PC-3 (cell line): Measurements from ENCODE around the gene PTPRE. TPM values are rescaled to one million over a fixed set of nuclear protein-coding genes. Genes with fewer than 3 reads are reported as not detected.

ENCODE experiments used
- ATAC-seq: fragments of 200-7000 bp; cut with Tn5 transposase; 2 replicates; pipeline ENCODE4 v1.9.1; 2020; ENCODE audit warnings: mild to moderate bottlenecking, moderate library complexity
- BruUV-seq: library from RNA; stranded (reverse); fragments of 400-500 nt; replicated peaks from 2 replicates; lab custom pipeline; 2021; lab: Mats Ljungman, UMichigan
- CTCF ChIA-PET: fragments of 300-600 bp; sonication (Branson Sonifier 250); formaldehyde crosslinking; loops from one replicate; lab custom pipeline; 2022; ENCODE audit warnings: antibody characterized with exemption; lab: Charles Lee
- POLR2A ChIA-PET: fragments of 300-600 bp; sonication (Branson Sonifier 250); formaldehyde crosslinking; loops from one replicate; lab custom pipeline; 2022; ENCODE audit warnings: antibody characterized with exemption; ENCODE audit not compliant: unreplicated experiment; lab: Charles Lee
- DNase-seq: peaks from one replicate; pipeline ENCODE4 v3.0.0-alpha.2; 2015
- H2AFZ ChIP-seq: fragments of 300-600 bp; sonication (generic); 2 replicates; pipeline ENCODE4 v1.6.0; 2016; ENCODE audit warnings: antibody characterized with exemption, low read length
- H3F3A ChIP-seq: fragments of 300-600 bp; sonication (generic); one replicate; pipeline ENCODE4 v1.6.0; 2017; ENCODE audit warnings: antibody characterized with exemption, low read length, control low read depth, mild to moderate bottlenecking; ENCODE audit not compliant: unreplicated experiment
- H3K27ac ChIP-seq: fragments of 300-600 bp; sonication (generic); 2 replicates; pipeline ENCODE4 v1.5.1; 2016; ENCODE audit warnings: mild to moderate bottlenecking, low read length
- H3K27me3 ChIP-seq: fragments of 300-600 bp; sonication (generic); 2 replicates; pipeline ENCODE4 v1.6.1; 2016; ENCODE audit warnings: low read length, mixed read lengths
- H3K36me3 ChIP-seq: fragments of 300-600 bp; sonication (generic); 2 replicates; pipeline ENCODE4 v1.6.1; 2016; ENCODE audit warnings: low read depth, mixed run types, low read length, mixed read lengths
- H3K4me1 ChIP-seq: fragments of 300-600 bp; sonication (generic); 2 replicates; pipeline ENCODE4 v1.5.1; 2016; ENCODE audit warnings: low read length; ENCODE audit not compliant: insufficient read depth
- H3K4me2 ChIP-seq: fragments of 300-600 bp; sonication (generic); 2 replicates; pipeline ENCODE4 v1.6.0; 2016; ENCODE audit warnings: low read length
- H3K4me3 ChIP-seq: fragments of 300-600 bp; sonication (generic); 2 replicates; pipeline ENCODE4 v1.5.1; 2016; ENCODE audit warnings: mild to moderate bottlenecking, low read length, mixed read lengths
- H3K79me2 ChIP-seq: fragments of 300-600 bp; sonication (generic); 2 replicates; pipeline ENCODE4 v1.6.1; 2017; ENCODE audit warnings: low read length, mixed read lengths
- H3K9ac ChIP-seq: fragments of 300-600 bp; sonication (generic); 2 replicates; pipeline ENCODE4 v1.6.0; 2016; ENCODE audit warnings: mild to moderate bottlenecking, low read length
- H3K9me2 ChIP-seq: fragments of 300-600 bp; sonication (generic); replicated peaks from 2 replicates; pipeline ENCODE4 v1.6.1; 2016; ENCODE audit warnings: mixed run types, low read length, mixed read lengths
- H3K9me3 ChIP-seq: fragments of 300-600 bp; sonication (generic); 2 replicates; pipeline ENCODE4 v1.6.1; 2016; ENCODE audit warnings: low read length, mixed read lengths
- H4K20me1 ChIP-seq: fragments of 300-600 bp; sonication (generic); 2 replicates; pipeline ENCODE4 v1.6.1; 2016; ENCODE audit warnings: low read length, mixed read lengths
- EZH2 ChIP-seq: fragments of 300-600 bp; sonication (generic); IDR thresholded peaks from one replicate; pipeline ENCODE4 v1.6.1; 2017; ENCODE audit warnings: antibody characterized with exemption, mild to moderate bottlenecking, low read length; ENCODE audit not compliant: unreplicated experiment
- EZH2phosphoT487 ChIP-seq: fragments of 300-600 bp; sonication (generic); IDR thresholded peaks from 2 replicates; pipeline ENCODE4 v1.6.1; 2018; ENCODE audit warnings: mild to moderate bottlenecking, antibody characterized with exemption, low read length, borderline replicate concordance
- intact Hi-C: fragments of 100-400 bp; cut with micrococcal nuclease; formaldehyde crosslinking; loops from 2 replicates; pipeline ENCODE4 v1.9.0; 2023
- total RNA-seq: library from RNA; depleted of rRNA; stranded (reverse); fragments of >200 nt; gene quantifications from 2 replicates; pipeline ENCODE4 v1.2.3, GENCODE V29; 2014
- TF ChIP-seq, protein P1 (sequence below): fragments of 300-600 bp; sonication (generic); conservative IDR thresholded peaks from 2 replicates; pipeline ENCODE4 v1.5.1; 2017; ENCODE audit warnings: antibody characterized with exemption, low read depth, mild to moderate bottlenecking, low read length

PTPRE gene
- total RNA-seq, 1 experiment from 2014 or later = 3.1 TPM

DNA sequence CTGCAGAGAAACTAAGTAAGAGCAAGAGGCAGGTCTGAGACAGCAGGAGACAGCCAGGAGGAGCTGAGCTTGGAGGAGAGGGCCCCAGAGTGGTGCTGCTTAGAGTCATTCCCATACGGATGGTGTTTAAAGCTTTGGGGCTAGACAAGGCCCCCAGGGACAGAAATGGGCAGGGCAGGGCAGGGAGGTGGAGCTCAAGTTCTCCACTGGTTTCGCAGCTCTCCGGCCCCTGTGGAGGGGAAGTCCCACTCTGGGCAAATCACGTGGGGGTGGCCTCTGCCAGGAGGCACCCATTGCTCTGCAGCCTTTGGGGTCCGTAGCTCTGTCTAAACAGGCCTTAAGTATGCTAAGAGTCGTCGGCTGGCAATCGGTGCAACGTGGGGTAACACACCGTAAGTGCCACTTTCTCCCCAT is 1.0 kb upstream of the PTPRE start:
- no peaks in the 10 kb centered on the region for H4K20me1 ChIP-seq
- DNase-seq = no peak
- no peaks in the 10 kb centered on the region for H3K27me3 ChIP-seq
- H3K4me2 ChIP-seq = no peak overlapping the region
- CTCF ChIA-PET = no interaction called here
- TF ChIP-seq EZH2phosphoT487 = no peak
- no peak for TF ChIP-seq EZH2
- TF ChIP-seq, protein P1, sequence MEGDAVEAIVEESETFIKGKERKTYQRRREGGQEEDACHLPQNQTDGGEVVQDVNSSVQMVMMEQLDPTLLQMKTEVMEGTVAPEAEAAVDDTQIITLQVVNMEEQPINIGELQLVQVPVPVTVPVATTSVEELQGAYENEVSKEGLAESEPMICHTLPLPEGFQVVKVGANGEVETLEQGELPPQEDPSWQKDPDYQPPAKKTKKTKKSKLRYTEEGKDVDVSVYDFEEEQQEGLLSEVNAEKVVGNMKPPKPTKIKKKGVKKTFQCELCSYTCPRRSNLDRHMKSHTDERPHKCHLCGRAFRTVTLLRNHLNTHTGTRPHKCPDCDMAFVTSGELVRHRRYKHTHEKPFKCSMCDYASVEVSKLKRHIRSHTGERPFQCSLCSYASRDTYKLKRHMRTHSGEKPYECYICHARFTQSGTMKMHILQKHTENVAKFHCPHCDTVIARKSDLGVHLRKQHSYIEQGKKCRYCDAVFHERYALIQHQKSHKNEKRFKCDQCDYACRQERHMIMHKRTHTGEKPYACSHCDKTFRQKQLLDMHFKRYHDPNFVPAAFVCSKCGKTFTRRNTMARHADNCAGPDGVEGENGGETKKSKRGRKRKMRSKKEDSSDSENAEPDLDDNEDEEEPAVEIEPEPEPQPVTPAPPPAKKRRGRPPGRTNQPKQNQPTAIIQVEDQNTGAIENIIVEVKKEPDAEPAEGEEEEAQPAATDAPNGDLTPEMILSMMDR = no peak
- intact Hi-C loops = loop anchor here (1.0 to 2.0 kb wide), 2 partner anchors 105 to 163 kb away; no protein-coding TSS in a partner anchor
- peaks cover 25% of the 10 kb centered on the region for H3K4me1 ChIP-seq
- no peaks in the 10 kb centered on the region for H3F3A ChIP-seq
- H3K9me3 ChIP-seq = no peaks in the 10 kb centered on the region
- H3K9me2 ChIP-seq = no peaks in the 10 kb centered on the region
- BruUV-seq = no TSS peak
- no peak overlapping the region for H2AFZ ChIP-seq
- no peak overlapping the region for H3K9ac ChIP-seq
- POLR2A ChIA-PET = no interaction called here
- no peak overlapping the region for H3K27ac ChIP-seq
- H3K36me3 ChIP-seq = no peaks in the 10 kb centered on the region
- H3K4me3 ChIP-seq = no peak overlapping the region
- no peaks in the 10 kb centered on the region for H3K79me2 ChIP-seq
- ATAC-seq = no peak

DNA sequence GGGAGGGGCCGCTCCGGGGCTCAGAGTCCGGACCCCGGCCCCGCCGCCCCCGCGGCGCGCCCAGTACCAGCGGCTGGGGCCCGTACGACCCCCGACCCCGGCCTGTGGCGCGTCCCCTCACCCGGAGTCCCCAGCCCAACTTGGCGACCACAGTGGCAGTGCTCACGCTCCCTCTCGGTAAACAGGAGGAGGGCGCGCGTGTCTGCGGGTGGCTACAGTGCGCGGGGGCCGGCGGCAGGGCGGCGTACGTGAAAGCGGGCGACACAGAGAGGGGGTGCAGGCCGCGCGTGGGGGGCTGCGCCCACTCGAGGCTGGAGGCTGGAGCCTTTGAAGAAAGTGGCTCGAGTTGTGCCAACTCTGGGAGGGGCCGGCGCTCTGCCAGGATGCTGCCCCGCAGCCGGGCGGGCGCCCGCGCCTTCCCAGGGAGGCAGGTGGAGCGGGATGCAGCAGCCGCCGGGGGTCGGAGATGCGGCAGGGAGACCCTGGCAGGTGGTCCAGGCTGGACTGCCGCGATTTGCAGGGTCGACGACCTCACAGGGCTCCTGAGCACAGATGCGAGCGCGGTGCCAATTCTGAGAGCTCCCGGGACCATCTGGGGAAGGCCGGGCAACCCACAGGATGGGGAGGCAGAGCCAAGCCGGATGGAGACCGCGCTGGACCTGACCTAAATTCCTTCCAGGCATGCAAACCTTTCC is 655 bp downstream of the PTPRE start:
- peak overlapping the region; percentile 64 for H3K27ac ChIP-seq
- no peak for TF ChIP-seq EZH2phosphoT487
- no peak for TF ChIP-seq EZH2
- ATAC-seq = no peak
- ChIA-PET POLR2A (no interaction called here), CTCF (interaction anchor here (0.6 to 1.0 kb wide), 4 partner anchors 103 to 162 kb away, joined by 3 to 5 read pairs (median 4); no protein-coding TSS in a partner anchor)
- no TSS peak for BruUV-seq
- no peaks in the 10 kb centered on the region for H3K9me2 ChIP-seq
- DNase-seq = peak; percentile 35
- peak overlapping the region; percentile 64 for H2AFZ ChIP-seq
- H3K4me2 ChIP-seq = peak overlapping the region; percentile 78
- no peaks in the 10 kb centered on the region for H3K27me3 ChIP-seq
- peaks cover 25% of the 10 kb centered on the region for H3K4me1 ChIP-seq
- H3K9ac ChIP-seq = peak overlapping the region; percentile 61
- H3K9me3 ChIP-seq = no peaks in the 10 kb centered on the region
- intact Hi-C loops = loop anchor here (2.0 kb wide), 1 partner anchor 161 kb away; no protein-coding TSS in a partner anchor
- H4K20me1 ChIP-seq = no peaks in the 10 kb centered on the region
- no peaks in the 10 kb centered on the region for H3K36me3 ChIP-seq
- H3K79me2 ChIP-seq = no peaks in the 10 kb centered on the region
- no peaks in the 10 kb centered on the region for H3F3A ChIP-seq
- H3K4me3 ChIP-seq = peak overlapping the region; percentile 66

DNA sequence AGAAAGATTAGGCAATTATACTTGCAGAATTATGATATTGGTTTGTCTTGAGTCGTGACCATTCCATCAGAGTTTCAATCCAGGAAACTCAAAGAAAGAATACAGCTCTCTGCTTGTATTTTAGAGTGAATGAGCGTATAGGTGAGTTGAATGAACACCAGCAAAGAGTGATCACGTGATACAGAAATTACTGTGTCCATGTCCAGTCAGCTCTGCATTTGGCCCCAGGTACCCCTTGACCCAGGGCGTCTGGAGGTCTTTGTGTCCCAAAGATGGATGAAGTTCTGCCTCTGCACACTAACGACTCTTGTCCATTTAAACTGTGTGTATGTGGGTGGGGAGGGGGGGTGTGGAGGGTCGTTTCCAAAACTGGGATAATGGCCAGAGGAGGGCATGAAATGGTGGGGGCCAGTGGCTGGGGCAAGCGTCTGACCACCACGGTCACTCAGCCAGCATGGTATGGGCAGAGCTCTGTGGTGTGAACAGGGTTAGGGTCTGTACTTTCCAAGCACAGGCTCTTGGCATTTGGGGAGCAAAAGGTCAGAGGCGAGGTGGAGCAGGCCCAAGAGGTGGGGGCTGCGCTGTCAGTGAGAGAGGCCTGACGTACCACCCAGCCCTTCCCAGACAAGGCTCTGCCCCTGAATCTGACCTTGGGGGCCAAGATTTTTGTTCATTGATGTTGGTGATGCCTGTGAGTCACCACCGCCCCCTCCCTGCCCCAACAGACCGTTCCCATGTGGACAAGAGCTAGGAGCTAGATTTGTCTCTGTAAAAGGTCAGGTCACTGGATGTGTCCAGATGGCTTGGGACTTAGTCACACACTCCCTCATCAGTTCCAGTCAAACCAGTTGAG is 1.4 kb downstream of the PTPRE start:
- H3K4me2 ChIP-seq = peak overlapping the region; percentile 78
- H3F3A ChIP-seq = no peaks in the 10 kb centered on the region
- CTCF ChIA-PET = no interaction called here
- no peaks in the 10 kb centered on the region for H3K9me2 ChIP-seq
- POLR2A ChIA-PET = no interaction called here
- H3K27ac ChIP-seq = peak overlapping the region; percentile 64
- peak; percentile 17; the same call in 1 of the 2 replicates for ATAC-seq
- H3K9ac ChIP-seq = peak overlapping the region; percentile 61
- H2AFZ ChIP-seq = peak overlapping the region; percentile 64; the same call in 1 of the 2 replicates
- intact Hi-C loops = no loop called here
- peaks cover 25% of the 10 kb centered on the region for H3K4me1 ChIP-seq
- TF ChIP-seq EZH2phosphoT487 (no peak), EZH2 (no peak)
- TF ChIP-seq, protein P1 = no peak
- H3K36me3 ChIP-seq = no peaks in the 10 kb centered on the region
- H3K79me2 ChIP-seq = no peaks in the 10 kb centered on the region
- H3K9me3 ChIP-seq = no peaks in the 10 kb centered on the region
- no TSS peak for BruUV-seq
- no peaks in the 10 kb centered on the region for H3K27me3 ChIP-seq
- H3K4me3 ChIP-seq = peak overlapping the region; percentile 66
- no peaks in the 10 kb centered on the region for H4K20me1 ChIP-seq
- DNase-seq = peak; percentile 82
